ENCODE results near the gene CHID1.

The CHID1 gene

DNA sequence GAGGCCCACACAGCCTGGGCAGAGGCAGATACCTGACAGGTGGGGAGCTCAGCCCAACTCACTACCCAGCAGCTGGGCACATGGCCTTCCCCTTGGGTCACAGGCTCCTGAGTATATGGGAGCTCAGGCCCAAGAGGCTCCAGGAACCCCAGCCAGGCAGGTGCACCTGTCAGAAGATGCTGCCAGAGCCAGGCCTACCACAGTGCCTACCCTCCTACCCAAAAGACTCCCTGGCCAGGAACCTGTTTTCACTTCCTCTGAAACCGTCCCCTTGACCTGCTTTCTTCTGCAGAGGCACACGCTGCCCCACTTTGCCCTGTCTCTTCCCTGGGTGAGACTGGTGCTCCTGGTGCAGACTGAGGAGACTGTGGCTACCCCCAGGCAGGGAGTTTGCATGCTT, 2.9 kb downstream of the CHID1 start:
- DNase-seq = no peak

DNA sequence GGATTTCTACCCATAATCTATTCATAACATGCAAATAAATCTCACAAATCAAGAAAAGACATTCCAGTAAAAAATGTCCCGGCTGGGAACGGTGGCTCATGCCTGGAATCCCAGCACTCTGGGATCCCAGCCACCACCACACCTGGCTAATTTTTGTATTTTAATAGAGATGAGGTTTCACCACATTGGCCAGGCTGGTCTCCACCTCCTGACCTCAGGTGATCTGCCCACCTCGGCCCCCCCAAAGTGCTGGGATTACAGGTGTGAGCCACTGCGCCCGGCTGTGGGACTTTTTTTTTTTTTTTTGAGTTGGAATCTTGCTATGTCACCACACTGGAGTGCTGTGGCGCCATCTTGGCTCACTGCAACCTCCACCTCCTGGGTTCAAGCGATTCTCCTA, 4.7 kb downstream of the CHID1 start:
- no peak for DNase-seq

DNA sequence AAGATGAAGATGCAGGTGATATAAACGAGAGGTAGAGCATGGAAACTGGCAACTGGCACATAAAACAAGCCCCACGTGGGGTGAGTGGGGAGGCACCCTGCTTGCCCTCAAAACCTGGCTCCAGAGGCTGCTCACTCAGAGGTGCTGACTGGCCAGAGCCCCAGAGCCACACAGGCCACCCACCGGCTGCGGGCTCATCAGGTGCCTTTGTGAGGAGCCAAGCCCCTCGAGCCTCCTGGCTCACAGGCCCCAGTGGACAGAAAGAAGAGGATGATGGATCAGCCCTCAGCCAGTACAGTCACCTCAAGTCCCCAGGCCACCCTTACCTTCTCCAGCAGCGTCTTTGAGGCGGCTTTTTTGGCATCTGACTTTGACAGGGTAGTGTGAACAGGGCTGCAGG, 6.2 kb downstream of the CHID1 start:
- DNase-seq = no peak

DNA sequence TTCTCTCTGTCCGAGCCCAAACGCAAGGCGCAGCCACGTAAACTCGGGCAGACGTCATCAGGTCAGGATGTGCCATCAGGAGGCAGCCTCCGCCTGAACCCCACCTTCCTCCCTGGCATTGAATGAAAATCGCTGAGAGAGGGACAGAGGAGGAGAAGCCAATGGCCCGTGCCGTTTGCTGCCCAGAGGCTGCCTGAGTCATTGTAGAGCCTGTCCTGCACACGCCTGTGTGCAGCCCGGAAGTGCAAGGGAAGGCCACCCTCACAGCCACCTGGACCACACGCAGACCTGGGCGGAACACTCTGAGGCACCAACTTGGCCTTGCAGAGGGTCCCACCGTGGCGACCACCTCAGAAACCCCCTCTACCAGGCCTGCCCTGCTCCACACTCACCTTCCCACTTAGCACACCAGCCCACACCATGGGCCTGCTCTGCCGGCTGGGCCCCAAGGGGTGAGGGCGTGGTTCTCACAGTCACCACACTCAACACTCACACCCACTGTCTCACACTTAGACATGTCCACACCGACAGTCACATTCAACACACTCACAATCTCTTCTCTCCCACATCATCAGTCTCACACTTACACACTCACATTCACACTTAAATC, 9.1 kb downstream of the CHID1 start:
- DNase-seq = no peak

DNA sequence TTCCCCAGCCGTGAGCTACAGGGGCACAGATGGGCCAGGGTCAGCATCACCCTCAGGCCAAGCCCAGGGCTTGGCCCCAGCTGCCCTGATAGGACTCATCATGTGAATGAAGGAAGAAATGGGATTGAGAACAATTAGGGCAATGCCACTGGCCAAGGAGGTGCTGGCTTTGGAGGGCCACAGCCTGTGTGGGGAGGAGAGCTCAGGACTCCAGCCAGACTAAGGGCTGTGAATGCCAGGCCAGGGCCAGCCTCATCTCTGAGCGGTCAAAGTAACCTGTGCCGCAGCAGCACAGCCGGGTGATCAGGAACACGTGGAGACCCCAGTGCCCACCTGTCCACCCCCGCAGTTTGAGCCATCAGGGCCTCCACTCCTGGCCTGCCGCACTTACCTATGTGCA, 10.1 kb downstream of the CHID1 start:
- DNase-seq = no peak

DNA sequence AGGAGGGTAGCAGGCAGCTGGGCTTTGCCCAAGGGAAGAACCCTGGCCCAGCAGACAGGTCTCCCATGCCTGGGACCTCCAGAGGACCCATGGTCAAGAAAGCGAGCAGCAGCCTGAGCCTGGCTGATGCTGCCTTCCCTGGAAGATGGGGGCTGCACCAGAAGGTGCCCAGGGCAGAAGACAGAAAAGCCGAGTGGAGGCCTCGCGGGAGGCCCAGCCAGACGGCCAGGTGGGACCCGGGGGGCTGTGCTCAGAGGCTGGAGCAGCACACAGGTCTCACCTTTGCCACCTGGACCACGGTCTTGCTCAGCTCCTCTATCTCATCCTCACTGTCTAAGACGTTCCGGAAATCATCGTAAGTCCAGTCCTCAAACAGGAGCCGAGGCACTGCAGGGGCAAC, 10.9 kb downstream of the CHID1 start:
- no peak for DNase-seq

DNA sequence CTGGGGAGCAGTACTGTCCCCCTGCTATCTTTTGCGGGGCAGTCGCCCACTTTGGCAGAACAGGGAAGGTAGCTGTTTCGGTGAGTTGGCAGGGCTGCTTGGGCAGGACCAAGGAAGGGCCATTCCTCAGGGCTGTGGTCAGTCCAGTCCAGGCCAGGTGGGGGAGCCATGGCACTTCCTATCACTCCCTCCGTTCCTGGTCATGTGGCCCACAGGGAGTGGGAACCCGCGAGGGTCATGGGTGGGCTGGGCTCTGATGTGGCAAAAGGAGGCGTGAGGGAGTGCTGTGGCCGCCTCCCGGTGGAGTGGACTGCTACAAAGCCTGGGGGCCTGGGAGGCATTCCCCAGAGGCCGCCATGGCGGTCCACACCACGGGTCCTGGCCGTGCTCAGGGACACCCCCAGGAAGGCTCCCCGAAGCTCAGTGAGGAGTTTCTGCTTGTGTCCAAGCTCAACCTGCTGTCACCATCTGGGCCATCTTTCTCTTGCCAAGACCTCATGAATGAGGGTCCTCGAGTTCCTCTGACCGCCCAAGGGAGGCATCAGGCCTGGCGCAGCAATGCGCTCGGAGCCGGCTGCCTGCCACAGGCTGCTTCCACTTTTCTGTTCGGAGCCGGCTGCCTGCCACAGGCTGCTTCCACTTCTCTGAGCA, 11.9 kb downstream of the CHID1 start:
- DNase-seq = no peak

DNA sequence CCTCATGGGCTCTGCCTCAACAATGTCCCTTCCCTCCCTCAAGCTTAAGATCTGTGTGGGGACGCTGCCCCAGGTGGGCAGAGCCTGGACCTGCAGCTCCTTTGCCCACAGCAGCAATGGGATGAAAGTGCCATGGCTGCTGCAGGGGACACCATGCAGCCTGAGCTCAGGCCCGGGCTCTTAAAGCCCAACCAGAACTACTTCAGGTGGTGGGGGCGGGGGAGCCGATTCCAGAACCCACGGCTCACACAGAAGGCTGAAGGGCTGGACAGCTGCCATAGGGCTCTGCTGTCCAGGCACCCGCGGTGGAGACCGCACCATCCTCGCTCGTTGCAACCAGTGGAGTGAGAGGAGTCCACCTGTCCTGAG, 12.5 kb downstream of the CHID1 start:
- no peak for DNase-seq

DNA sequence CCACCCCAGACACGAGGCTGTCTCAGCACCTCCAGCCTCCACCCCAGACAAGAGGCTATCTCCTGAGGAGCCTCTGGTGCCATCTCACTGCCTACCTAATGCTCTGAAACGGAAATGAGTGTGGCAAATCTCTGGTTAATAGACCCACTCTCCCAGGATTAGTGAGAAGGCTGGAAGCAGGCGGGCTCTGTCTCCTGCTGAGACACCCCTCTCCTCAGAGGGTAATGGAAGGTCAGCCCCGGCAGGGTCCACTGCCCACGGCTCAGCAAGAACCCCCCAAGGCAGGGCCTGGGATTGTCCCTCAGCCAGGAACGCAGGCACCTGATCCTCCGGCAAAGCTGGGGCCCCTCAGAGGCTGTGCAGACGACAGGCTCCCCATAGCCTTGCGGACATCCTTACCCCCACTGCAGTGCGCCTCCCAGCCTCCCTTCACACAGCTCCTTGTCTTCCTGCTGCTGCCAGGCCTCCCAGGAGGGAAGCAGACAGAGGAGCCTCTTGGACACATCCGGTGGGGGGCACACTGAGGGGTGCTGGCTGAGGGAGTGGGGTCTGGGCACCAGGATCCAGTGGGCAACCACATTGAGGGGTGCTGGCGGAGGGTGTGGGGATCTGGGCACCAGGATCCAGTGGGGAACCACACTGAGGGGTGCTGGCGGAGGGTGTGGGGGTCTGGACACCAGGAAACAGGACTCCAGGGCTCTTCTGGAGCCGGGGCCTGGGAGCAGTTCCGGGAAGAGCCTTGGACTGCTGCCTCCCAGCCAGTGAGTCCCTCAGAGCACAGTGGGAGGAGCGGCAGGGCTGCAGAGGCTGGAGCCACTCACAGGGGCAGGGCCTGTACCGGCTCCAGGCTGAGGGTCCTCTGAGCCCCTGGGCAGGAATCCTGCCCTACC, 13.1 kb downstream of the CHID1 start:
- no peak for DNase-seq

DNA sequence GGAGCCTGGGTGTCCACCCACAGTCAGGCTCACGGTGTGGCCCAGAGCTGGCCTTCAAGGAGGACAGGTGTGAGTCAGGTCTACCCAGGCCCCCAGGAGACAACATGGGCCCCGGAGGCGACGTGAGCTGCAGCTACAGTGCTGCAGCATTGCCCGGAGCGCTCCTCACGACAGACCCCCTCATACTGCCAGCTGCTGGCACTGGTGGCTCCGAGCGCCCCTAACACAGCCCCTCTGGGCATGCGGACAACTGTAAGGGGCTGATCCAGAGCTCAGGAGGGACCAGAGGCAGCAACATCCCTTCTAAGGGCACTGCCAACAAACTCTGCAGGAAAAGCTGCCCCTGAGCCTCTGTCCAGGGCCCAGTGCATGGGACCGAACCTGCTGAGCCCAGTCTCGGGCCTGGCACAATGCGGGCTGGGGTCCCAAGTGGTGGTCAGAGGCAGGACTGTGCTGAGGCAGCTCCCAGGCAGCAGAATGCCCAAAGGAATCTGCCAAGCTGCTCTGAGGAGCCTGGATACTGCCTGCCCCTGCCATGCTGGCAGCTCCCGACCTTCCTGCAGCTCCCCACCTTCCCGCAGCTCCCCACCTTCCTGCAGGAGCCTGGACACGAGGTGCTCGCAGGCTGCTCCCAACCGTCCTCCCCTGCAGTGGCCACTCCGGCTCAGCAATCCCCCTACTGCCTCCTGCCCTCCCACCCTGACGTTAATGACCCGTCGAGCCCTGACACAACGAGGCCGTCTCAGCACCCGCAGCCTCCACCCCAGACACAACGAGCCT, 15.1 kb downstream of the CHID1 start:
- DNase-seq = no peak

DNA sequence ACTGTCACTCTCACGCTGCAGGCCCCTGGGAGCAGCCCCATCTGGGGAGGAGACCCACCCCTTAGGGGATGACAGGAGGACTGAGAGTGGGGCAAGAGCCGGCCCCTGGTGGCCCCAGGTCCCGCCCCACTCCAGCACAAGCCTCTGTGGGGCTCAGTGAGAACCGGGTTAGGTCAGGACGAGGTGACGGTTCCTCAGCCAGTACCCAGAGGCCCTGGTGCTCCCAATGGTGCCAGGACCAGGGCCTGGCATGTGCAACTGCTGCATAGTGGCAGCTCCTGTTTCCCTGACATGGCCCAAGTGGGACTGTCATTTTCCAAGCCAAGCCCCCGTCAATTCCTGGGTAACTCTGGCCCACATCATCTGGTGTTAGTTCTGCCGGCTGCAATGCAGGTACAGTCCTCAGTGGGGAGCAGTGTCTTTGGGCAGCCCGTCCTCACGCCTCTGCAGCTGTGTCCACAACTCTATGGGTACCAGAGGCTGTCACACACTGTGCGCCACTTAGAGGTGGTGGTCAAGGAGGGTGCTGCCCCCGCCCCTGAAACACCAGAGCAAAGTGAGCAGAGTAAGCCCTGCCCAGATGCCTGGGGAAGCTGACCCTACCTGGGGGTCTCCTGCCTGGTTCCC, 15.9 kb downstream of the CHID1 start:
- no peak for DNase-seq

DNA sequence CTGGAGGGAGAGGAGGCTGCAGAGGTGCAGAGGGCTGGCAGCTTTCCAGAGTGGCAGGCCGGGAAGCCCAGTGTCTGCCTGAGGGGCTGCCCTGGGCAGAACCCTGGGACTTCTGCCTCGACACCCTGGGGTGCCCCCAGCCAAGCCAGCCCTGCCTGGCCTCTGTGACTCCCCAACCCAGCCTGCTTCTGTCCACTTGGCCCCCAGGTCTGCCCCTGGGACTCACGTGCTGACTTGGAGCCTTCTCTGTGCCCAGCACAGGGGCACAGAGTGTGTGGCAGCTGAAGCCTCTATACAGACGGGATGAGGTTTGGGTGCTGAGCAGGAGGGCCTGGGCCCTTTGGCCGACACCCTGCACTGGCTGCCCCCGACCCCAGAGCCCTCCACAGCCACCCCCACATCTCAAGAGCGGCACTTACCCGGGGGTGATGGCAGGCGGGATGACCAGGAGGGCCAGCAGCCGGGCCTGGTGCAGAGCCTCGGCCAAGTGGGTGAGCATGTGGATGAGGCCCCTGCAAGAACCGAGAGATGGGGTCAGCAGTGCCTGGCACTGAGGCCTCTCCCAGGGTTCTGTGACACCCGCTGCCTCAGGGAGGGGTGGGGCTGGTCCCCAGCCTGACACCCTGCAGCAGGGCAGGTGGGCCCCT, 17.5 kb downstream of the CHID1 start:
- no peak for DNase-seq

DNA sequence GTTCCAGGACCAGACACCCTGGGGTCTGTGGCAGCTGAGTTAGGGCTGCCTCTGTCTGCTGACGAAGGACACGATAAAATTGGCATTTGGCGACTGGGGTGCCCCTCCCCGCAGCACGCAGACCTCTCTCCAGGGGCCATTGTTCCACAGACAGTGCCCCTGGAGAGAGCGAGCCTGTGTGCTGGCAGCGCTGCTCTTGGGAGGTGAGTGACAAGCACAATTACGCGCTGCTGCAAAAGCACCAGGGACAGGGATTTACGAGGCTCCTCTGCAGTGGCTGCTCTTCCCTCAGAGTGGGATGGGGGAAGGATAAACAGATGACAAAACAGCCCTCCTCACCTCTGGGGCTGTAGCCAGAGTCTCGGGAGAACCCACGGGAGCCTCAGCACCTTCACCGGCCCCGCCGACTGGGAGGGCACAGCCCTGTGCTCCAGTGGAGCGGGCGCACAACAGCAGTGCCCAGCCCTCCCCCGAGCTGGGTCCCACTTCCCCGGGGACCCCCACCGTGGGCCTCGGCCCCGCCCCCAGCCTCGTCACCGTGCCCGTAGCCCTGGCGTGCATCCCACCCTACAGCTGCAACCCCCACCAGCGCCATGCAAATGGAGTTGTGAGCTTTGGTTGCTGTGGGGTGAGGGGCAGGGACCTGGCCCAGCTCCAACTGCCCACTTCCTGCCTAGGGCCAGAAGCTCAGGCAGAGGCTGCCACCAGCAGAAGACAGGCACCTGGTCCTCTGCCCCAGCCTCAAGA, 19.6 kb downstream of the CHID1 start:
- DNase-seq = no peak

DNA sequence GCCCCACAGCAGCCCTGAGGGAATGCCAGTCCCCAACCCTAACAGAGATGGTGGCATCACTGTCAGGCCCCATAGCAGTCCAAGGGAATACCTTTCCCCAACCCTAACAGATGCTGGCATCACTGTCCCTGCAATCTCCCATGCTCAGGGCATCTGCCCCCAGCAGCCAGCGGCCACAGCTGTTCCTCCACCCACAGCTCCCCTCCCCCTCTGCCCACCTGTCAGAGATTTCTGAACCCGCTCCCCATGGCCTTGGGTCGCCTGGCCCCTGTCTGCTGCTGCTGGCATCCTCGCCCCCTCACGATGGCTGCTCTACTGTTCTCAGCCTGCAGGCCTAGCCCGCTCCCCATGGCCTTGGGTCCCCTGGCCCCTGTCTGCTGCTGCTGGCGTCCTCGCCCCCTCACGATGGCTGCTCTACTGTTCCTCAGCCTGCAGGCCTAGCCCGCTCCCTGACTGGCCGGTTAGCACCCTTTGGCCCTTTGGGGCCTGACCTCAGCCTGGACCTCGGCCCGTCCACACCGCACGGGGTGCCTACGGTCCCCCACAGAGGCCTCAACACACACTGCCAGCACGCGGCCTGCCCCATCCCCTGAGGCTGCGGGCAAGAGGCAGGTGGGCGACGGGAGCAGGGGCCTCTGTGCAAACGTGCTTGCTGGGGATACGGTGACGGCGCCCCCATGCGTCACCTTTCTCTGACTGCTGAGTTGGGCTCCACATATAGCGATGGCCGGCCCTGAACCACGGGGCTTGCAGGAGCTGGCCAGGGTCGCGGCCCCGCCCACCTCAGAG, 20.7 kb downstream of the CHID1 start:
- DNase-seq = no peak

DNA sequence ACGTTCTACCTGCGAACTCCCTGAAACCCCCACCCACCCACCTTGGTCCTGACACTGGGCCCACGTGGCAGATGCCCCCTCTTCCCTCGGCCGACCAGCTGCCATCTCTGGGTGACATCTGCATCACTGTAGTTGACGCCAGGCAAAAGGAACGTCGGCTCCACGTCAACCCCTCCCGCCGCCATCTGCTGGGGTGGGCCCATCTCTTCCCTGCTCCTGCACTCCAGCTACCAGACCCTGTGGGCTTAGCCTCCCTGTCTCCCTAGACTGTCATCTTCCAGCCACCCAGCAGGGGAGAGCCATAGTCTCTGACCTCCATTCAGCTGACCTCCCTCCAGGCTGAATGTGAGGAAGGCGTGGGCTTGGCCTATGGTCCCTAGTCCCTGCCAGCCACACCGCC, 21.4 kb downstream of the CHID1 start:
- DNase-seq = no peak

DNA sequence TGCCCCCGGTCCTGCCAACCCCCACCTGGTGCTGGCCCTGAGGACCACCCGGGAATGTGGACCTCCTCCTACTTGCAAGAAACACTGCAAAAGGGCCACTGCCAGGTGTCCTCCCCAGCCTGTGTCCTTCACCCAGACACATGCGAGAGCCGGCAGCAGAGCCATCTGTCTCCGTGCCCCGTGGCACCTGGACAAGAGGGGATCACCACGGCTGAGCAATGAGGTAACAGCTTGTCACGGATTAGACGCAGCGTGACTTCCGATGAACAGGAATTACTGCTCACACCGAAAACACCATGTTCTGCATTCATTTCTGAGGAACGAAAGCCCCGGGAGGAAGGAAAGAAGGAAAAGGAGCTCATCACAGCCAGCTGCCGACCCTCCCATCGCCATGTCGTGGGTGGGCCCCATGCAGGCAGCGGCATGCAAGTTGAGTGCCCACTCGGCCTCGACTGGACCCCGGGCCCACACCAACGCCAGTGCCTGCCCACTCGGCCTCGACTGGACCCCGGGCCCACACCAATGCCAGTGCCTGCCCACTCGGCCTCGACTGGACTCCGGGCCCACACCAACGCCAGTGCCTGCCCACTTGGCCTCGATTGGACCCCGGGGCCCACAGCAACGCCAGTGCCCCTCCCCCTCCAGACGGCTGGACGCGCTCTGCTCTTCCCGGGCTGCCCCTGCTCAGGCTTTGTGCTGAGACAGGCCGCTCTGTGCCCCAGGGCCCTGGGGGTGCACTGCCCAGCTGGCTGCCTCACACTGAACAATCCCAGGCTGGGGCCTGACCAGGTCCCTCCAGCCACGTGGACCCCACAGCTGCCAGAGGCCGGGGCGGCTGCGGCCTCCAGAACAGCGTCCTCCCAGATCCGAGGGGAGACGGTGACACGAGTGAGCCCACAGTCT, 22.0 kb downstream of the CHID1 start:
- no peak for DNase-seq

DNA sequence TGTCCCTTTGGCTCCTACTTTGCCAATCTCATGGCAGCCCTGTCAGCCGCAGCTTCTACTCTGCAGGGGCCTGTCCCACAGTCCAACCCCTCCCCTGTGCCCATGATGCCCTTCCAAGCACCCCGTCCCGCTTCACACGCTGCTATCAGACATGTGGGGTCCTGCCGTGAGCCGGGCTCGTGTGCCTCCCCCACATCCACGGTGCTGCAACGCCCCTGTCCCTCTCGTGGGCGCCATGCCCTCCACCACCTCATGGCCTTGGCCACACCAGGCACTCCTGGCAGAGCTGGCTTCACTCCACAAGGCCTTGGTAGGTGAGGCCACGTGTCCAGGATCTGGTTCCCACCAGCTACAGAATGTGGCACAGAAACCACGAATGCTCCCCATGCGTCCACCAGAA, 23.0 kb downstream of the CHID1 start:
- DNase-seq = no peak

DNA sequence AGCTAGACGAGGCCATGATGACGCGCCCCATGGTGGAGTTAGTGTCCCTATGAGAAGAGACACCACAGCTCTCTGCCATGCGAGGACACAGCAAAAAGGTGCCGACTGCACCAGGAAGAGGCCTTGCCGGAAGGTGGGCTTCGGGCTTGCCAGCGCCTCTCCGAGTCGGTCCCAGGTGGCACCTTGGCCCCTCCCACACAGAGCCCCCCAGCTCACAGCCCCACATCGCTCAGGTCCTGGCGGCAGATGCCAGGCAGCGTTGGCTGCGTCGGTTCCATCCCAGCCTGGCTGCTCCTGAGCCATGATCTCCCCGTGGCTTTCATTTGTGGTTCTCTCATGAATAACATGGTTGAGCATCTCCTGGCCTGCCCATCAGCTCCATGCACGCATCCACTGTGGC, 24.0 kb downstream of the CHID1 start:
- no peak for DNase-seq

DNA sequence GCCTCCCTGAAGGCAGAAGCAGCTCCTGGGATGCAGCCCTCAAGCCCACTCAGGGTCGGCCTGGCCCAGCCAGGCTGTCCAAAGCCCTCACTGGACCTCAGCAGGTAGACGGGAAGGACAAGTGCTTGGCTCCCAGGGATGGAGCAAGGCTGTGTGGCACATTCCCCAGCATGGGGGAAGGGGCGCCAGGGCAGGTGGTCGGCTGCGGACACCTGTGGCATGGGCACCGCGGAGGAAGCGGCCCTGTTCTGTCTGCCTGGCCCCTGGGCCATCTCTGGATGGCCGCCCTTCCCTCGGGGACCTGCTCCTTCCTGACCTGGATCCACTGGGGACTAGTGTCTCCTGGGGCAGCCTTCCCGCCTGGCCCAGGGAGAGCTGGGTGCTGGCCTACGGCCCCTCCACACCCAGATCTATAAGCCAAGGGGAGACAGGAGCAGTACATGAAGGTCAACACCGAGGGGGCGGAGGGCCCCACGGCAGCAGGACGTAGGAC, 26.0 kb downstream of the CHID1 start:
- DNase-seq = no peak

DNA sequence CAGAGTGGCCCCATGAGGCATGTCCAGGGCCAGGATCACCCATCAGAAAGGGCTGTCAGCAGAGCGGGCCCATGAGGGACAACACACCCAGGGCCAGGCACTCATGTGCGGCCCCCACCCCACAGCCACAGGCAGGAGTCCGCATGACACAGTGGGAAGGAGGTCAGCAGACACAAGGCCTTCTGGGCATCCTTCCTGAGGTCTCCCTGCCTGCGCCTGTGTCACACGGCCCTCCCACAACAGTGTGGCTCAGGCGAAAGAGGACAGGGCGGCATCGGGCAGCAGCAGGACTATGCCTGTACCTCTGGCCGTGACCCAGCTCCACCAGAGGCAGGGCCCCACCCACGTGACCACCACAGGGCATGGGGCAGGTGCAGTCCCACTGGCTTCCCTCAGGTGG, 27.1 kb downstream of the CHID1 start:
- no peak for DNase-seq

Data from activated CD8-positive, alpha-beta memory T cell treated with anti-CD3 and anti-CD28 coated beads, Interleukin-2, amount 50 U/mL, for 48 hours (primary cell).